OCI-LY3 (cell line): ENCODE data around the gene ARL1.

Source experiments
- H2AFZ ChIP-seq: fragments of 200-600, 300-600 bp; shearing (Covaris generic); 2 replicates; pipeline ENCODE4 v1.6.0; 2014; ENCODE audit warnings: antibody characterized with exemption, low read depth, low read length
- H3K27ac ChIP-seq: fragments of 200-600, 300-600 bp; sonication (generic); 2 replicates; pipeline ENCODE4 v1.5.1; 2014; ENCODE audit warnings: mild to moderate bottlenecking, low read length, moderate library complexity, mixed read lengths
- H3K27me3 ChIP-seq: fragments of 200-600, 300-600 bp; sonication (generic); 2 replicates; pipeline ENCODE4 v1.6.1; 2014; ENCODE audit warnings: low read depth, low read length, mixed read lengths
- H3K36me3 ChIP-seq: fragments of 200-600, 300-600 bp; sonication (generic); replicated peaks from 2 replicates; pipeline ENCODE3; 2014; ENCODE audit warnings: low read depth, low read length, mixed read lengths
- H3K4me1 ChIP-seq: fragments of 300-600, 200-600 bp; sonication (generic); 2 replicates; pipeline ENCODE4 v1.6.1; 2014; ENCODE audit warnings: low read length, mixed read lengths
- H3K4me2 ChIP-seq: fragments of 200-600, 300-600 bp; sonication (generic); 2 replicates; pipeline ENCODE4 v1.6.1; 2014; ENCODE audit warnings: low read length, mixed read lengths
- H3K4me3 ChIP-seq: fragments of 300-600, 200-600 bp; sonication (generic); 2 replicates; pipeline ENCODE4 v1.5.1; 2014; ENCODE audit warnings: antibody characterized with exemption, mild to moderate bottlenecking, low read length, moderate library complexity
- H3K79me2 ChIP-seq: fragments of 300-600, 200-600 bp; shearing (Covaris generic); 2 replicates; pipeline ENCODE4 v1.6.1; 2014; ENCODE audit warnings: mild to moderate bottlenecking, low read length, mixed read lengths
- H3K9ac ChIP-seq: fragments of 300-600, 200-600 bp; shearing (Covaris generic); 2 replicates; pipeline ENCODE4 v1.6.0; 2014; ENCODE audit warnings: mild to moderate bottlenecking, low read length, moderate library complexity
- H3K9me3 ChIP-seq: fragments of 200-600, 300-600 bp; shearing (Covaris generic); 2 replicates; pipeline ENCODE4 v1.6.1; 2014; ENCODE audit warnings: low read length, mixed read lengths; ENCODE audit not compliant: insufficient read depth
- H4K20me1 ChIP-seq: fragments of 200-600, 300-600 bp; sonication (generic); 2 replicates; pipeline ENCODE4 v1.6.1; 2016; ENCODE audit warnings: low read length, mixed read lengths; ENCODE audit not compliant: insufficient read depth
- EZH2phosphoT487 ChIP-seq: fragments of 200-600 bp; shearing (Covaris generic); IDR thresholded peaks from 2 replicates; pipeline ENCODE4 v1.6.1; 2018; ENCODE audit warnings: antibody characterized with exemption, mixed run types, low read depth
- TF ChIP-seq, protein P1 (sequence below): fragments of 200-600, 300-600 bp; sonication (generic); IDR thresholded peaks from 2 replicates; pipeline ENCODE4 v1.5.1; 2014; ENCODE audit warnings: antibody characterized with exemption, low read length, low read depth

ARL1 gene

DNA sequence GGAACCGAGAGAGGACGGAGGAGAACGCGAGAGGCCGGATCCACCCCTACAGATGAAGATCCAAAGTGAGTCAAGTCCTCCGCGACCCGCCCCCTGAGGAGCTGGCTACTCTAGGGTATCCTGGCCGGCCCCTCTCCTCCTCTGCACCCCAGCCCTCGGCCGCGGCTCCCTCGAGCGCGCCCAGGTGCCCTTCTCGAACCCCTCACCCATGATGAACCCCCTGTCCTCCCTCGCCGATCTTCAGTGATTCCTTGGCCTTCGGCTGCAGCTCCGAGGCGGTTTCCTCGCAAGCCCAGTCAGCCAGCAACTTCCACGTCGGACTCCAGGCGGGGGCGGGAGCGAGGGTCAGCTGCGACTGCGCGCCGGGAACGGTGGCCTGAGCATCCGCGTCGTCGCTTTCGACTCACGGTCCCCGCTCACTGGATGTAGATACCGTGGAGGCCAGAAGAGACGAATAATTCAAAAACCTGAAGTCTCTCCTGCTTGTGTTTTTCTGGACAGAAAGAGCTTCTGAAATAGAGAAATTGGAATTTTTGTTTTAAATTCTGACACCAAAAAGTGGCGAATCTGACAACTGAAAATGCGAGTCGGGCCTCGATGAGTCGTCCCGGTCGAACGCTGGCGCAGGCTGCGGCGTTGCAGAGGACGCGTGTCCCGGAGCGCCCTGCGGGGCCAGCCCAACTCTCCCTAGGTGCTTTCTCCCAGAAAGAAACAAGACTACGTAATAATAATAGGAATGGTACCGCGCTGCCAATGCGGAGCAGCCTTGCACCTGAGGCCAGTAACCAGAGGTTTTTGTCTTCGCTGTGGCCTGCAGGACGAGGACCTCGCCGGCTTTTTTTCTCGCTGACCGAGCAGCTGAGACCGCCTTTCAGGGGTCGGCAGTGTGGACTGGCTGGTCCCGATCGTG, at the start of gene ARL1:
Gene ARL1, minus strand, starts transcription at position 337 of the 910 bp plus-strand sequence. Its CDS starts 127 bp downstream, at position 210.
- peaks cover 4% of the 10 kb centered on the region for H3K36me3 ChIP-seq
- peak within 1 kb of the TSS; percentile 94 for H3K9ac ChIP-seq
- no peaks in the 10 kb centered on the region for H3K9me3 ChIP-seq
- peaks cover 11% of the 10 kb centered on the region for H3K4me1 ChIP-seq
- no peak for TF ChIP-seq EZH2phosphoT487
- TF ChIP-seq, protein P1, sequence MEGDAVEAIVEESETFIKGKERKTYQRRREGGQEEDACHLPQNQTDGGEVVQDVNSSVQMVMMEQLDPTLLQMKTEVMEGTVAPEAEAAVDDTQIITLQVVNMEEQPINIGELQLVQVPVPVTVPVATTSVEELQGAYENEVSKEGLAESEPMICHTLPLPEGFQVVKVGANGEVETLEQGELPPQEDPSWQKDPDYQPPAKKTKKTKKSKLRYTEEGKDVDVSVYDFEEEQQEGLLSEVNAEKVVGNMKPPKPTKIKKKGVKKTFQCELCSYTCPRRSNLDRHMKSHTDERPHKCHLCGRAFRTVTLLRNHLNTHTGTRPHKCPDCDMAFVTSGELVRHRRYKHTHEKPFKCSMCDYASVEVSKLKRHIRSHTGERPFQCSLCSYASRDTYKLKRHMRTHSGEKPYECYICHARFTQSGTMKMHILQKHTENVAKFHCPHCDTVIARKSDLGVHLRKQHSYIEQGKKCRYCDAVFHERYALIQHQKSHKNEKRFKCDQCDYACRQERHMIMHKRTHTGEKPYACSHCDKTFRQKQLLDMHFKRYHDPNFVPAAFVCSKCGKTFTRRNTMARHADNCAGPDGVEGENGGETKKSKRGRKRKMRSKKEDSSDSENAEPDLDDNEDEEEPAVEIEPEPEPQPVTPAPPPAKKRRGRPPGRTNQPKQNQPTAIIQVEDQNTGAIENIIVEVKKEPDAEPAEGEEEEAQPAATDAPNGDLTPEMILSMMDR: no peak
- no peaks in the 10 kb centered on the region for H3K27me3 ChIP-seq
- peak within 1 kb of the TSS; percentile 68 for H3K27ac ChIP-seq
- peak within 1 kb of the TSS; percentile 94 for H3K4me2 ChIP-seq
- H2AFZ ChIP-seq: peak within 1 kb of the TSS; percentile 99
- peak within 1 kb of the TSS; percentile 97 for H3K4me3 ChIP-seq
- H3K79me2 ChIP-seq: peaks cover 44% of the 10 kb centered on the region
- H4K20me1 ChIP-seq: peaks cover 8% of the 10 kb centered on the region; the same call in 1 of the 2 replicates

DNA sequence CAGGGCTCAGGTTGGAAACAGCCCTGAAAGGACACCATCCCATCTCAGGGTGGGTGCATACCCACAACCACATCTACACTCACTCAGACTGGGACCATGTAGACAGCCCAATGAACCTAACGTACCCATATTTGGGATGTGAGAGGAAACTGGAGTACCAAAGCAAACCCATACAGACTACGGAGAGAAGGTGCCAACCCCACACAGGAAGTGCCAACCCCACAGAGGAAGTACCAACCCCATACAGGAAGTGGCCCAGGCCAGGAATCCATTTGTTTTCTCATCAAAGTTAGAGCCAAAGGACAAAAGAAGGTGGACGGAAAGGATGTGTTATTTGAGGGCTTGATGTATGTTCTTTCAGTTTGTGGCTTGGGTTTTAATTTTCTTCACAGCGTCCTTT, 48.1 kb upstream of the ARL1 start:
- Histone ChIP-seq H3K27me3 (no peaks in the 10 kb centered on the region), H3K4me2 (no peak overlapping the region), H3K9ac (no peak overlapping the region), H3K9me3 (no peaks in the 10 kb centered on the region), H3K4me3 (no peak overlapping the region), H4K20me1 (no peaks in the 10 kb centered on the region), H3K36me3 (no peaks in the 10 kb centered on the region), H3K4me1 (no peaks in the 10 kb centered on the region), H3K79me2 (no peaks in the 10 kb centered on the region), H3K27ac (no peak overlapping the region), H2AFZ (peak overlapping the region; percentile 79; the same call in 1 of the 2 replicates)
- no peak for TF ChIP-seq EZH2phosphoT487
- TF ChIP-seq, protein P1: no peak

DNA sequence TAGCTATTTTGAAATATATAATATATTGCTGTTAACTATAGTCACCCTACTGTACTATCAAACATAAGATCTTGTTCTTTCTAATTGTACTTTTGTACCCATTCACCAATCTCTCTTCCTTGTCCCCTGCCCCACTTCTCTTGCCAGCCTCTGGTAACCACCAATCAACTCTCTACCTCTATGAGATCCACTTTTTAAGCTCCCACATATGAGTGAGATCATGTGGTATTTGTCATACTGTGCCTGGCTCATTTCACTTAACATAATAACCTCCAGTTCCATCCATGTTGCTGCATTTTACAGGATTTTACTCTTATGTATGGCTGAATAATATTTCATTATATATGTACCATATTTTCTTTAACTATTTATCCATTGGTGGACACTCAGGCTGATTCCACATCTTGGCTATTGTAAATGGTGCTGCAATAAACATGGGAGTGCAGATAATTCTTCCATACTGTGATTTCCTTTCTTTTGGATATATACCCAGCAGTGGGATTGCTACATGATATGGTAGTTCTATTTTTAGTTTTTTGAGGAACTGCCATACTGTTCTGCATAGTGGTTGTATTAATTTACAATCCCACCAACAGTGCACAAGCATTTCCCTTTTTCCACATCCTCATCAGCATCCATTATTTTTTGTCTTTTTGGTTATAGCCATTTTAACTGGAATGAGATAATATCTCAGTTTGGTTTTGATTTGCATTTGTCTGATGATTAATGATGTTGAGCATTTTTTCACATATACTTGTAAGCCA, 34.1 kb upstream of the ARL1 start:
- no peak overlapping the region for H3K4me3 ChIP-seq
- no peaks in the 10 kb centered on the region for H3K27me3 ChIP-seq
- no peak overlapping the region for H3K9ac ChIP-seq
- no peaks in the 10 kb centered on the region for H4K20me1 ChIP-seq
- H2AFZ ChIP-seq: no peak overlapping the region
- H3K4me1 ChIP-seq: peaks cover 11% of the 10 kb centered on the region
- no peaks in the 10 kb centered on the region for H3K9me3 ChIP-seq
- no peaks in the 10 kb centered on the region for H3K79me2 ChIP-seq
- H3K4me2 ChIP-seq: no peak overlapping the region
- H3K27ac ChIP-seq: no peak overlapping the region
- H3K36me3 ChIP-seq: no peaks in the 10 kb centered on the region
- TF ChIP-seq, protein P1: no peak
- TF ChIP-seq EZH2phosphoT487: no peak

DNA sequence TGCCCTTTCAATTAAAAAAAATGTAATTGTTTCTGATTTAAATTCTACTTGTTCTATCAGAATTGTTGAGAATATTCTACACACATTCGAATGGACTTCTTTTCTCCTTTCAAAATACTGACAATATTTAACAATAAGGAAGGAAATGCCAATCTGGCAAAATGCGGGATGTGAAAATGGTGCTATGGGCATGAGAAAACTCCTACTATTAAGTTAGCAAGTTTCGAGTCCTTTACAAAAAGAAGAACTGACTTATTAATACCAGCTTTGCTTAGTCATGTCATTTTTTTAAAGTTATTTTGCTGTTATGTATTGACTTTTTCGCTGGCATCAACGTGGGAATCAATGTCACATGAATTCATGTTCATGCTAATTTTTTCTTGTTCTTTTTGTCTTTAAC, 31.7 kb upstream of the ARL1 start:
- Histone ChIP-seq H3K27ac (no peak overlapping the region), H3K27me3 (no peaks in the 10 kb centered on the region), H3K4me1 (peaks cover 11% of the 10 kb centered on the region), H3K4me2 (peak overlapping the region; percentile 42), H3K4me3 (no peak overlapping the region), H4K20me1 (no peaks in the 10 kb centered on the region), H2AFZ (no peak overlapping the region), H3K9ac (no peak overlapping the region), H3K36me3 (no peaks in the 10 kb centered on the region), H3K9me3 (no peaks in the 10 kb centered on the region), H3K79me2 (no peaks in the 10 kb centered on the region)
- TF ChIP-seq, protein P1: no peak
- no peak for TF ChIP-seq EZH2phosphoT487
